ENCODE results near the gene ABLIM2.

ABLIM2 gene

GRCh38 chr4:8192748-8193738, 34.4 kb upstream of the ABLIM2 start:
- DNase-seq (ENCODE audit: low read depth): no peak

- DNase-seq (ENCODE audit: low read depth): no peak
These were observed 32.6 kb upstream of the ABLIM2 start for GRCh38 chr4:8191136-8191747.

DNA sequence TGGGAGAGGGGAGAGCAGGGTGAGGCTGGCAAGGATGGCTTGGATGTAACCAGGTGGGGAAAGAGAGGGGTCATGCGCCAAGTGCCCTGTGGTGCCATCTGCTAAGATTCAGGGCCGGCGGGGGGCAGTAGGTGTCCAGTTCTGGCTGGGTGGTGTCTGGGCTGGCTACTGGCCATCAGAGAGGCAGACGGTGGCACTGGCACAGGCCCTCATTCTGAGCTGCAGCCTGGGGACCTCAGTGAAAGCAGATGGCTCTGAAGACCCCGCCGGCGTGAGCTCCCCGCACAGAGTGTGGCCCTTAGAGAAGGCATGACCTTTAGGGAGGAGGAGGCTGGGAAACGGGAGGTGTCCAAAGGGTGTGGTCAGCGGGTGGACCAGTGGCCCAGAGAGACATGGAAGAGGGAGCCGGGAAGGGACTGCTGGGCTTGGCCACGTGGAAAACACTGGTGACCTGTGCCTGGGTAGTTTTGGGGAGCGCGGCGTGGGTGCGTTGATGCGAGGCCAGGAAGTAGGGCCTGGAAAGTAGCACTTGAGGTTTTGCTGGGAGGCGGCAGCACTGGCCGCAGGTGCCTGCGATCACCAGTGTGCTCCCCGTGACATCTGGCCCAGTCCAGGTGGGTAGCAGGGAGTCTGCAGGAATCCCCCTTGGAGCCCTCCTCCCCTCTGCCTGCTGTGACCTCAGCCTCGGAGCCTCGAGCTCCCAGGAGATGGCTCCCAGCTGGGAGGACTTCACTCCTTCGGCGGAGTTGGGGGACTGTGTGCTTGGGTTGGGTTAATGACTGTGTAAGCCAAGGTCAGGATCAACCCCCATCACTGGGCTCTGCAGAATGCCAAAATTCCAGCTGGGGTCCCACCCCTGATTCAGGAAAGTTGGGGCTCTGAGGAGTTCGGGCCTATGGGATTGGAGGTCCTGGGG, 31.2 kb upstream of the ABLIM2 start:
- DNase-seq (ENCODE audit: low read depth): no peak

- no peak for DNase-seq (ENCODE audit: low read depth)
These were observed 30.3 kb upstream of the ABLIM2 start for GRCh38 chr4:8188743-8189550.

GRCh38 chr4:8188085-8188484, 29.5 kb upstream of the ABLIM2 start:
- no peak for DNase-seq (ENCODE audit: low read depth)

GRCh38 chr4:8185930-8186329, 27.3 kb upstream of the ABLIM2 start:
- no peak for DNase-seq (ENCODE audit: low read depth)

DNA sequence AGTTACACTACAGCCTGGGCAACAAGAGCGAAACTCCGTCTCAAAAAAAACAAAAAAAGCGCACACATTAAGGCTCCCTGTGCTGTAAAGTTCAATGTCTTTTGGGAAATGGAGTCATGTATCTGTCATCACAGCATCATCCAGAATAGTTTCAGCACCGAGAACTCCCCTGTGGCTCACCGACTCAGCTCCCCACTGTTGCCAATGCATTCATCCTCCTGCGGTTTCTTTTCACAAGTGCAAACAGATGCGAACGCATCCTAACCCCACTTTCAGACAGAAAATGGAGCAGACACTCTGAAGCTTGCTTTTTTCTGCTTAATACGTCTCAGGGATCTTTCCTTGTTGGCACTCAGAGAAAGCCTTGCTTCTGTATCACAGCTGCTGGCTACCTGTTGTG, 26.7 kb upstream of the ABLIM2 start:
- peak; percentile 91 for DNase-seq (ENCODE audit: low read depth)

DNA sequence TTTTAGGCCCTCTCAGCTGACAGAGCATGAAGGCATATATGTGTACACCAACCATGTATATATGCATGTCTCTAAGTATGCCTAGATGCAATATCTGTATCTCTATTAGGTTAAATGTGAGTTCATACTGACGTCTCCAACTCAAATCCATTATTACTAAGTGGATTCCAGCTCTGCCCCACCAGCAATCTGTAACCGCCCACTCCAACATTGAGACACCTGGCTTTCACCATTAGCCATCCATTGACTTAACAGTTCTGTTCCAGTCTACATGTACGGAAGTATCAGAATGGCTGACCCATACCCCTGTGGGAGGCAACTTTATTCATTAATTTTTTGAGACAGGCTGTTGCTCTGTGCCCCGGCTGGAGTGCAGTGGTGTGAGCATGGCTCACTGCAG, 25.4 kb upstream of the ABLIM2 start:
- no peak for DNase-seq (ENCODE audit: low read depth)

DNA sequence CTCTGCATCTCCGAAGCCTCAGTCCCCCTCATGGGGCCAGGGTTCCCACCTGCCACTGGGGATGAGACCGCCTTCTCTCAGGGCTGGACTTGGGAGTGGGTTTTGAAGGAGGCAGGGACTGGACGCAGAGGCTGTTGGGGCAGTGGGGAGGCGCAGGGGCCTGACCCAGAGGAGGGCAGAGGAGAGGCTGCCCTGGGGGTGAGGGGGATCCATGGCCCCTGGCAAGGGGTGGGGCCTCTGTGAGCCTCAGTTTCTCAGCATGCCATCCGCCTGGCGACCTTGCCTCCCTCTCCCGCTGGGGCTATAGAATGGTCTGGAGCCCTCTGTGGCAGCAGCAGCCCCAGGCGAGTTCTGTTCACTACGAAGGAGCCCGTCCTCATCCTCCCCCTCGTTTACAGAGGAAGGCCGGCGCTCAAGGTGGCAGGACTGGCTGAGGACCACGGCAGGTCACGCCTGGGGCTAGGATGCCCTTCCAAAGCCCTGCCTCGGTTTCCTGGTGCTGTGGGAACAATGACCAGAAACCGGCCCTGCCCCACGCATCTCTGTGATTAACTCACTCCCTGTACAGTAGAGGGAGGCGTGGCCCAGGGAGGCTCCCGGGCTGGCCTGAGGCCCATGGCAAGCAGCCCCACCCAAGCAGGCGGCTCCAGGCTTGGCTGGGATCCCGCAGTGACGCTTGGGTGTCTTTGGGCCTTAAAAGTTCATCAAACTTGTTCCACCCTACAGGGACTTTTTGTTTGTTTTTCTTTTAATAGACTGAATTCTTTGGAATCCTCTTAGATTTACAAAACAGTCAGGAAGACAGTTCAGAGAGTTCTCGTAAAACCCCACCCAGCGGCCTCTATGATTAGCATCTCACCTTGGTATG, 24.5 kb upstream of the ABLIM2 start:
- peak; percentile 74 for DNase-seq (ENCODE audit: low read depth)

DNA sequence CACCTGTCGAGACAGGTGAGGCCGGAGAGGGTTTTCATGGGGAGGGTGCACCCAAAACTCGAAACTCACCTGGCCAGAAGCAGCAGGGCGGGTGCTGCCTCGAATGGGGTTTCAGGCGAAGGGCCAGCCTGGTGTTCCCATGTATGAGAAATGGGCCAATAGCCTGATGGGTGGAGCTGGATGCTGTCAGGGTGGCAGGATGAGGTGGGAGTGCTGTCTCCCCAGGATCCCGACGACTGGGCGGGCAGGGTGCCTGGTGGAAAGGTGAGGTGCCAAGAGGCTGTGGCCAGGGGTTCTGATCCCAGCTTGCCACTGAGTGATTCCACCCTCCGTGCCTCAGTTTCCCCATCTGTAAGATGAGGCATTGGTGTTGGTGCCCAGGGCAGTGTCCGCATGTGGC, 23.7 kb upstream of the ABLIM2 start:
- no peak for DNase-seq (ENCODE audit: low read depth)

DNA sequence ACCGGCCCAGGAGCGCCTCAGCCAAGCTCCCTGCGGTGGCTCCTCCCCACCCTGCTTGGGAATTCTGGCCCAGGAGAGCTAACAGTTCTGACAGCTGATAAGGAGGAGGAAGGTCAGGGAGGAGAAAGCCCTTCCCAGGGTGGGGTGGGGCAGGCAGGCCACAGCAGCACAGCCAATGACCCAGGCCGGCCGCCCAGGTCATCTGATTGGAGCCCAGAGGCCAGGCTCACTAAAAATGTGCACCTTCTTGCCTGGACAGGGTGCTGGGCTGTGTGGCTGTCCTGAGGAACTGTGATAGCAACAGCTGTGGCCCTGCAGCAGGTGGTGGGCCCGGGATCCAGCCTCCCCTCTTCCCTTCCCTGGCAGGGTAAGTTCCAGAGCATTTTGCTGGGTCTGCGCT, 23.2 kb upstream of the ABLIM2 start:
- no peak for DNase-seq (ENCODE audit: low read depth)

DNA sequence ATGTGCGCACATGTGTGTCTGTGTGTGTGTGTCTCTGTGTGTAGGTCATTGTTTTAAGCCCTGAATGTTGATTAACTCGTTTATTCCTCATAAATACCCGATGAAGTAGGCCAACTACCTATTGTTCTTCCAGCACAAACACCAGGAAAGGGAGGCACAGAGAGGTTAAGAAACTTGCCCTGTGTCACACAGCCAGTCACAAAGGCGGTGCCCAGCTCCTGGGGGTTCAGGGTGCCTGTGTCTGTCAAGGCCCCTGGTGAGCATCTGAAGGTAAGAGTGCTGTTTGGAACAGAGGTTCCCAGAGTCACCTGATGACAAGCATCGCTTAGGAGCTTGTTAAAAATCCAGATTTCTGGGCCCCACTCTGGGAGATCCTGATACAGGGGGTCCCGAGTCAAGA, 22.5 kb upstream of the ABLIM2 start:
- no peak for DNase-seq (ENCODE audit: low read depth)

DNA sequence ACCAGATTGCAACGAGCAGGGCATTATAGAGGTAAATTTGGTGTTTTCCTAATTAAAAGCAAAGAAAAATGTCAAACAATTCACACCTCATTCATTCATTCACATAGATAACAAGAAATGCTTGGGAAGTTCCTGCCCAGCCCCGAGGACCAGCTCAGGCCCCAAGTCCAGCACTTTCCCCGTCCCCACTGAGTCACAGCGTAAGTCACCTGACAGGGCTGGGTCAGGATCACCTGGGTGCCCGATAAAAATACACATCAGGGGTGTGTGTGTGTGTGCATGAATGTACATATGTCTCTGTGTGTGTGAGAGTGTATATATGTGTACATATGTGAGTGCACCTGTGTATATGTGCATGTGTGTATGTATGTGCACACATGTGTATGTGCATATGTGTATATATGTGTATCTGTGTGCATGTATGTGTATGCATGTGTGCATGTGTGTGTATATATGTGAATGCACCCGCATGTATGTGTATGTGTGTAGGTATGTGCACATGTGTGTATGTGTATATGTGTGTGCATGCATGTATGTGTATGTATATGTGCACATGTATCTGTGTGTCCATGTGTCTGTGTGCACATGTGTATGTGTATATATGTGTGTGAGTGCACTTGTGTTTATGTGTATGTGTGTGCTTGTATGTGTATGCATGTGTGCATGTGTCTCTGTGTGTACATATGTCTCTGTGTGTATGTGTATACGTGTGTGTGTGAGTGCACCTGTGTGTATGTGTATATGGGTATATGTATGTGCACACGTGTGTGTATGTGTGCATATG, 21.9 kb upstream of the ABLIM2 start:
- DNase-seq (ENCODE audit: low read depth): no peak

DNA sequence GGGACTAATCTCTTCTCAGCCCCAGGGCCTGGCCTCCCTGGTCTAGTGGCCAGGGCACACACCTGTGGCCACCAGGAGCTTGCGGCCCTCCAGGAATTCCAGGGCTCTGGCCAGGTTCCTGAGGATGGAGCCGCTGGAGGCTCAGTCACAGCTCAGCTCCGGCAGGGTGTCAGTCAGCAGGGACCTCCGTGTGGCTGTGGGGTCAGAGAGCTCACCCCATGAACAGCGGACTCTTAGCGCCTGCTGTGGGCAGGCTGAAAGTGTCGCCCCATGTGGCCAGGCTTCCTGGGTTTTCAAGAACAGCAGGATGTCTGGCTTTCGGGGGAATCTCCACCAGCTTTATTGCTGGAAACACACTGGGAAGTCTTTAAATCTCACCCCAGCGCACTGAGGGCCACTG, 21.2 kb upstream of the ABLIM2 start:
- DNase-seq (ENCODE audit: low read depth): no peak

- DNase-seq (ENCODE audit: low read depth): no peak
These were observed 20.5 kb upstream of the ABLIM2 start for GRCh38 chr4:8179074-8179473.

DNA sequence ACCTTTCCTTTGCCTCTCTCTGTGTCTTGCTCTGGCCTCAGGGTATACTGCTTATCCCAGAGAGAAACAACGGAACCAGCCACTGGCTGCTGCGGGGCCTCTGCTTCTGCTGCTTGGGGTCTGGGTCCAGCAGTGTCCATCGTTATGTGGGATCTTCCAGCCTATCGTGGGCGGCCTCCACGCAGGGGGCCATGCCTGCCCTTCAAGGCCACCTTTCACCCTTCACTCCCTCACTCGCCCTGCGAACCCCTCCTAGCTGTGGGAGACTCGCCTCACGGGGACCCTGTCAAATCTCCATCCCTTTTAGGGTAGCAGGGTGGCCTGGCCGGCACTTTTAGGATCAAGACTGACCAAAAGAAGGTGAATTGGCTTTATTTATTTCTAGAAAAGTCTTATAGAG, 19.3 kb upstream of the ABLIM2 start:
- DNase-seq (ENCODE audit: low read depth): no peak

GRCh38 chr4:8177552-8177951, 18.9 kb upstream of the ABLIM2 start:
- no peak for DNase-seq (ENCODE audit: low read depth)

DNA sequence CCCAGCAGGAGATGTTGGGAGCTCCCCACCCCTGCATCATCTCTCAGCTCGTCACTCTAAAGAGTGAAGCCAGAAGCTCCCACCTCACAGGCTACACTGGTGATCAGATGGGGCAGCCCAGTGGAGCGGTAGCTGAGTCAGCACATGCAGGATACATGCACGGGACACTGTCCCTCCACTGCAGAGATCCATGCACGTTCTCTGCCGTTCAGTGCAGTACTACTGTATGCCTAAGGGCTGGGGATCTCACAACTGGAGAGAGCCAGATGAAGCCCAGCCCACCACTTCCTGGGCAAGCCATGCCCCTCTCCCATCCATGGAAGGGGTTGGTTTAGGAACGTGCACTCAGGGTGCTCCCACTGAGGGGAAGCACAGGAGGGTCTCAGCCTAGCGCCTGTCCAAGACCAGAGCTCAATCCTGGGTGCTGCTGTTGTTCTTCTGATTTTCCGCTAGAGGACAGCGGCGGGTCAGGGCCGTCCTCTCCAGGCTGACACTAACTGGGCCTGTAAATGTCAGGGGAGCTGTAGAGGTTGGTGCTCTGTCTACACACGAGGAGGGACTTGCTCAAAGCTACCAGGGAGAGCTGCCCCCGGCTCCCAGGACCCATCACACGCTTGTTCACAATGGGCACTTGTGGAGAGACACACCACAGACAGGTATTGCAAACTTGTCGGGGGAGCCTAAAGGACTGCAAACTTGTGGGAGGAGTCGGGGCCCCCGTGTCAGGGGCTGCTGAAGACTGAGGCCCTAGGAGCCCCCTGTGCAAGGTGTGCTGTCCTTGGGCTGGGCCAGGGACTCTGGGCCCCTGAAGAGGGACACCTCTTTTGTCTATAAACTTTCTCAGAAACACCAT, 18.2 kb upstream of the ABLIM2 start:
- DNase-seq (ENCODE audit: low read depth): no peak

- no peak for DNase-seq (ENCODE audit: low read depth)
These were observed 17.1 kb upstream of the ABLIM2 start for GRCh38 chr4:8175686-8176085.
